ENCODE results near the gene XPNPEP1. TPM values are rescaled to one million over a fixed set of nuclear protein-coding genes. Genes with fewer than 3 reads are reported as not detected.

Gene XPNPEP1
- total RNA-seq, 2 donors from 2014 or later = 39.2 to 50.2 TPM

DNA sequence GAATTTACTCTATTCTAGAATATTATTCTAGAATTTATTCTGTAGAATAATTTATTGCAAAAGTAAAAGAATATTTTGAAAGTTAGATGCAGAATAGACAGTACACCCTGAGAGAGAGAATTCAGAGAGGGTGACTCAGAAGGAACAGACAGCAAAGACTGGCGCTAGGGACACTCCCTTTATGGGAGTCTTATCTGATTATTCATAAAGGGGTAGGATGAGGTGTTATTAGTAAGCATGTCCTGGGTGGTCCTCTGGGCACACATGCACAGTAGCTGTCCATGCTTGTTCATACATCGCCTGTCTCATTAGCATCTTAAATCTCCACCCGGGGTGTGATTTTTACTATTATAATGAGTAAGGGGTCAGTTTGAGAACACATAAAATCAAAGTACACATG lies 100.1 kb downstream of the XPNPEP1 start:
- Histone ChIP-seq H3K4me1 (ENCODE audit: control insufficient read depth, insufficient read depth, low read length) (no peaks in the 10 kb centered on the region), H3K9me3 (ENCODE audit: control insufficient read depth, low read length) (peaks cover 5% of the 10 kb centered on the region), H3K27me3 (ENCODE audit: control insufficient read depth, insufficient read depth, low read length, poor library complexity, severe bottlenecking) (no peaks in the 10 kb centered on the region), H3K9ac (ENCODE audit: extremely low read depth, low read length, poor library complexity, severe bottlenecking) (no peak overlapping the region), H3K4me3 (ENCODE audit: low read length) (no peak overlapping the region), H3K27ac (ENCODE audit: low read depth, low read length) (no peak overlapping the region), H3K36me3 (ENCODE audit: control insufficient read depth, insufficient read depth, low read length) (no peaks in the 10 kb centered on the region)
- WGBS, 2 experiments (ENCODE audit: insufficient coverage in 1 of 2, insufficient read length in 1 of 2) = 86 to 100% methylated on average over 1 to 2 of the region's 3 CpGs
- Mint-ChIP-seq H3K9me3 (peaks cover 5% of the 10 kb centered on the region), H3K27me3 (ENCODE audit: insufficient read depth) (no peaks in the 10 kb centered on the region), H3K36me3 (ENCODE audit: low read depth) (no peaks in the 10 kb centered on the region), H3K4me1 (no peaks in the 10 kb centered on the region), H3K27ac (no peak overlapping the region), H3K4me3 (no peak overlapping the region)
- no peak for DNase-seq
- TF ChIP-seq, protein P1, sequence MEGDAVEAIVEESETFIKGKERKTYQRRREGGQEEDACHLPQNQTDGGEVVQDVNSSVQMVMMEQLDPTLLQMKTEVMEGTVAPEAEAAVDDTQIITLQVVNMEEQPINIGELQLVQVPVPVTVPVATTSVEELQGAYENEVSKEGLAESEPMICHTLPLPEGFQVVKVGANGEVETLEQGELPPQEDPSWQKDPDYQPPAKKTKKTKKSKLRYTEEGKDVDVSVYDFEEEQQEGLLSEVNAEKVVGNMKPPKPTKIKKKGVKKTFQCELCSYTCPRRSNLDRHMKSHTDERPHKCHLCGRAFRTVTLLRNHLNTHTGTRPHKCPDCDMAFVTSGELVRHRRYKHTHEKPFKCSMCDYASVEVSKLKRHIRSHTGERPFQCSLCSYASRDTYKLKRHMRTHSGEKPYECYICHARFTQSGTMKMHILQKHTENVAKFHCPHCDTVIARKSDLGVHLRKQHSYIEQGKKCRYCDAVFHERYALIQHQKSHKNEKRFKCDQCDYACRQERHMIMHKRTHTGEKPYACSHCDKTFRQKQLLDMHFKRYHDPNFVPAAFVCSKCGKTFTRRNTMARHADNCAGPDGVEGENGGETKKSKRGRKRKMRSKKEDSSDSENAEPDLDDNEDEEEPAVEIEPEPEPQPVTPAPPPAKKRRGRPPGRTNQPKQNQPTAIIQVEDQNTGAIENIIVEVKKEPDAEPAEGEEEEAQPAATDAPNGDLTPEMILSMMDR (conservative IDR thresholded peaks at IDR 0.05) = no peak

DNA sequence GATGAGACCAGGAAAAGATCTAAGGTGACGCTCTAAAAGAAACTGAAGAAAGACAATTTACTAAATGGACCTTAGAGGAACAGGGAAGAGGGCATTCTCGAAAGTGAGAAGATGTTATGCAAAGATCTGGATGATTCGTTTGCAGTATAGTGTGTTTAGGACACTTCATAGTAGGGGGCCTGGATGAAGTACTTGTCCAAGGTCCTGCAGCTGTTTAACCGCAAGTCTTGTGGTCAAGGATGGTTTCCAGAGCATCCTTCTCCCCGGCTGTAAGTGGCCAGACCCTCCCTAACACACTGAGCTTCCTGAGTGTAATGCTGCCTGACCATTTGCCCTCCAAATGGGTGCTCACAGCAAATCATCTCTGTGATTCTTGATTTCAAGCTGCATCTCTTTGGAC lies 101.6 kb downstream of the XPNPEP1 start:
- Mint-ChIP-seq H3K4me3 (no peak overlapping the region), H3K27ac (no peak overlapping the region), H3K27me3 (ENCODE audit: insufficient read depth) (no peaks in the 10 kb centered on the region), H3K36me3 (ENCODE audit: low read depth) (no peaks in the 10 kb centered on the region), H3K4me1 (no peaks in the 10 kb centered on the region), H3K9me3 (peaks cover 5% of the 10 kb centered on the region)
- no peak overlapping the region for H3K4me3 ChIP-seq (ENCODE audit: low read length)
- peaks cover 5% of the 10 kb centered on the region for H3K9me3 ChIP-seq (ENCODE audit: control insufficient read depth, low read length)
- no peaks in the 10 kb centered on the region for H3K36me3 ChIP-seq (ENCODE audit: control insufficient read depth, insufficient read depth, low read length)
- TF ChIP-seq, protein P1 (conservative IDR thresholded peaks at IDR 0.05) = no peak
- no peak overlapping the region for H3K27ac ChIP-seq (ENCODE audit: low read depth, low read length)
- DNase-seq = no peak
- WGBS, 2 experiments (ENCODE audit: insufficient coverage in 1 of 2, insufficient read length in 1 of 2) = 72 to 76% methylated on average over 5 of the region's 5 CpGs
- H3K4me1 ChIP-seq (ENCODE audit: control insufficient read depth, insufficient read depth, low read length) = no peaks in the 10 kb centered on the region
- H3K9ac ChIP-seq (ENCODE audit: extremely low read depth, low read length, poor library complexity, severe bottlenecking) = no peak overlapping the region
- H3K27me3 ChIP-seq (ENCODE audit: control insufficient read depth, insufficient read depth, low read length, poor library complexity, severe bottlenecking) = no peaks in the 10 kb centered on the region

DNA sequence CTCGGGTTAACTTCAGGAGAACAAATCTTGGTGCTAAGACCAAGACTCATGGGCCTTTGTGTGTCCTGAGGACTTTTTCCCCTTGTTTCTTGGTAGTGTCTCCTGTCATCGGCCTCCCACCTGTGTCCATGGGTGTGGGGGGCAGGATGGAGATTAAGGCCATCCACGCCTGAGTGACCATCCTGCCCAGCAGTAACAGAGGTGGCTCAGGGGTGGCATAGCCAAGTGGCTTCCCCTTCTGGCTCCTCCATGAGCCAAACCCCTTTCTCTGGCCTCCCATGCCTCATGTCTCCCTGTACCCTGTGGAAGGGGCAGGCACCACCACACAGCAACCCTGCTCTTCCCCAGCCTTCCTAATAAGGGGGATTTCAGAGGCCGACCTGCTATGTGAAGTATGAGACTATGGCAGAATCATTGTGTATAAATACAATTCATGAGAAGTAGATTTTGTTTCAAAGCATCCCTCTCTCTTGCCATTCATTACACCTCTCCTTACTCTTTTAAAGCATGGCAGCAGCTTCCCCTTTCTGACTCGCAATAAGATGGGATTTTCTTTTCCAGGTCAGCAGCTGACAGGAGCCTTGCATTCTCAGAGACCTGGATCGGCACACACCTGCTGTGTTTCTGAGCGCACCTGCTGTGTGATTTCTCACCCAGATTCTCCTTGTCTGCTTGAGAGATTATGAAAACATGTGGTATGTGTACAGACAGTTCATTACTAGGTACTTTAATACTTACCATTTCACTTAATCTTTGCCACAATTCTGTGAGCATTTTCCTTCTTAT lies 102.5 kb downstream of the XPNPEP1 start:
- no peak overlapping the region for H3K4me3 ChIP-seq (ENCODE audit: low read length)
- H3K27ac ChIP-seq (ENCODE audit: low read depth, low read length) = no peak overlapping the region
- no peaks in the 10 kb centered on the region for H3K36me3 ChIP-seq (ENCODE audit: control insufficient read depth, insufficient read depth, low read length)
- DNase-seq = no peak
- peaks cover 5% of the 10 kb centered on the region for H3K9me3 ChIP-seq (ENCODE audit: control insufficient read depth, low read length)
- no peaks in the 10 kb centered on the region for H3K4me1 ChIP-seq (ENCODE audit: control insufficient read depth, insufficient read depth, low read length)
- Mint-ChIP-seq H3K4me1 (no peaks in the 10 kb centered on the region), H3K27me3 (ENCODE audit: insufficient read depth) (no peaks in the 10 kb centered on the region), H3K4me3 (no peak overlapping the region), H3K9me3 (peaks cover 5% of the 10 kb centered on the region), H3K27ac (no peak overlapping the region), H3K36me3 (ENCODE audit: low read depth) (no peaks in the 10 kb centered on the region)
- TF ChIP-seq, protein P1 (conservative IDR thresholded peaks at IDR 0.05) = no peak
- no peak overlapping the region for H3K9ac ChIP-seq (ENCODE audit: extremely low read depth, low read length, poor library complexity, severe bottlenecking)
- WGBS, 2 experiments (ENCODE audit: insufficient coverage in 1 of 2, insufficient read length in 1 of 2) = 39 to 60% methylated on average over 2 to 6 of the region's 7 CpGs
- no peaks in the 10 kb centered on the region for H3K27me3 ChIP-seq (ENCODE audit: control insufficient read depth, insufficient read depth, low read length, poor library complexity, severe bottlenecking)

Measured in endodermal cell (in vitro differentiated cells).